Body of pancreas (tissue), 4 donors: ENCODE data around the gene ARGLU1.

Source experiments
- CTCF ChIP-seq, 7 experiments: fragments of 450-650 bp in 4 of 7; fragments of 200-600 bp in 3 of 7; sonication (generic) in 3 of 7; IDR thresholded peaks; one replicate each; pipeline ENCODE4 v1.5.1; 2016 to 2019; ENCODE audit warnings: antibody characterized with exemption in 7 of 7
- POLR2A ChIP-seq, 3 donors: fragments of 450-650 bp; IDR thresholded peaks; one replicate each; pipeline ENCODE4 v1.6.1; 2016; ENCODE audit warnings: antibody characterized with exemption in 3 of 3, mild to moderate bottlenecking in 2 of 3

- no peak for TF ChIP-seq CTCF (IDR thresholded peaks at IDR 0.05)
- no peak for TF ChIP-seq POLR2A (IDR thresholded peaks at IDR 0.05)
Measured at GRCh38 chr13:106593132-106593531, 25.2 kb upstream of the ARGLU1 start.
